HUES6 (cell line): ENCODE data around the gene MAST1.
"Not testable (repeated sequence)": the region's sequence is repeated elsewhere in the genome, so short reads cannot be mapped to it uniquely, and the experiment has no call there.

Source experiments
- H3K27ac ChIP-seq: 2 replicates; pipeline ENCODE4 v1.7.0; 2013; ENCODE audit warnings: low read depth, mild to moderate bottlenecking, low read length, inconsistent platforms
- H3K27me3 ChIP-seq: 2 replicates; pipeline ENCODE4 v1.6.1; 2013; ENCODE audit warnings: low read length; ENCODE audit not compliant: control insufficient read depth, insufficient read depth
- H3K36me3 ChIP-seq: 2 replicates; pipeline ENCODE4 v1.6.1; 2013; ENCODE audit warnings: low read length; ENCODE audit not compliant: control insufficient read depth, insufficient read depth
- H3K4me1 ChIP-seq: 2 replicates; pipeline ENCODE4 v1.6.1; 2013; ENCODE audit warnings: low read length; ENCODE audit not compliant: control insufficient read depth, insufficient read depth
- H3K4me3 ChIP-seq: 2 replicates; pipeline ENCODE4 v1.5.1; 2013; ENCODE audit warnings: low read depth, low read length
- H3K9ac ChIP-seq: one replicate; pipeline ENCODE4 v1.6.1; 2013; ENCODE audit warnings: mild to moderate bottlenecking, low read length
- H3K9me3 ChIP-seq: 2 replicates; pipeline ENCODE4 v1.6.1; 2013; ENCODE audit warnings: low read depth, low read length; ENCODE audit not compliant: control insufficient read depth, insufficient read depth

The MAST1 gene

DNA sequence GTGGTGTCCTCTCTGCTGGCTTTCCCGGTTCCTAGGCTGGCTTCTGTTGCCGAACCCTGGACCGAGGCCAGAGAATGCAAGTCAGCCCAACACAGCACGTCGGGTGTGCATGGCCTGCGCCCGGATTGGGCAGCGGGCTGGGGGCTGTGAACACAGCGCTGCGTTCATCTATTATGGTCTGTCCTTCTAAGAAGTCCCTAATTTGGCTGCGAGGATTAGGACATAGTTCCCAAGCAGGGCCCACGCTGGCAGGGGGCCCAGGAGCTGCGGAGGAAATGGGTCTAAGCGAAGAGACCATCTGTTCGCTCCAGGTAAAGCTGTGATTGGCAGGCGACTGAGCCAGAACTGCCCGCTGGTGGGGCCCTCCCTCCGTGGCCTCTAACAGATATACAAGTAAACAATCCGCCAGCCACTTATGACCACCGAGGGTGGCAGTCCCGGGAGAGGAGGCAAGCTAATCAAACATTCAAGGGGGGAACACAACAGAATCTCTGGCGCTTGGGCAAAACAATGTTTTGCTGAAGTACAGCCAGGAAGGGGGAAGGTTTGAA, 74.8 kb downstream of the MAST1 start:
- Histone ChIP-seq H3K27me3 (peaks cover 1% of the 10 kb centered on the region), H3K27ac (peak overlapping the region; percentile 39), H3K4me3 (peak overlapping the region; percentile 25), H3K9ac (peak overlapping the region; percentile 36), H3K36me3 (no peaks in the 10 kb centered on the region), H3K9me3 (no peaks in the 10 kb centered on the region), H3K4me1 (peaks cover 21% of the 10 kb centered on the region)

DNA sequence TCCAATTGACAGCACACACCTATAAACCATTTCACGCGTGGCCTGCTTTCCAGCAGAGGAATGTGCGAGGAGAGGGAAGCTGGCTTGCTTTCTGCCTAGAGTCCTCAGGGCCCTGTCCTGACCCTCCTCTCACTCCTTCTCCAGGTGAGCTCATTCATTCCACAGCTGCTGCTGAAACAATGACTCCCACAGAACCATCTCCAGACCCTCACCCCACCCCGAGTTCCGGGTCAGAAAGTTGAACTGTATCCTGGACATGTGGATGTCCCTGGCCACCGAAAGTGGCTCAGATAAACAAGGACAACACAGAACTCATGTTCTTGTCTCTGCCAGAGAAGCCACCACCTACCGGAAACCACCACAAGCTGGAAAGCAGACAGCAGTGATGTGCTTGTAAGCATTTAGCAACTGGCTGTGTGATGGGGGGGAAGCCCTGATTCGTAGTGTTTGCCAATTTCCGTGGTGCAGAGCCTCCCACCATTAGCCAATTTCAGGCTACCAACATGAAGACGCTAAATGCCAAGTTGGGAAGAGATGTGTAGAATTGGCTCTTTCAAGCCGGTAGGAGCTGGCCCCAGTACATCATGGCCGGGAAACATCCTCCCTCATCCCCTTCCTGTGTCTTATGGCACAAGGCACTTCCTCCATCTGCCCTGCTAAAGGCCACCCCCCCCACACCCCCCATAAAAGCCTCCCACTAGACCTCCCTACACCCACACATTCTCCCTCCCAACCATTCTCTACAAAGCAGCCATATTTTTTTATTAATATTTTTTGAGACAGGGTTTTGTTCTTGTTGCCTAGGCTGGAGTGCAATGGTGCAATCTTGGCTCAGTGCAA, 75.8 kb downstream of the MAST1 start:
- Histone ChIP-seq H3K9me3 (no peaks in the 10 kb centered on the region), H3K27ac (peak overlapping the region; percentile 39; the same call in 1 of the 2 replicates), H3K9ac (peak overlapping the region; percentile 16)

GRCh38 chr19:12915860-12916259, 77.5 kb downstream of the MAST1 start:
- H3K9ac ChIP-seq, result not testable (repeated sequence)

More for the DNA sequence above, 75.8 kb downstream of the MAST1 start:
- Histone ChIP-seq H3K4me1 (peaks cover 21% of the 10 kb centered on the region), H3K36me3 (no peaks in the 10 kb centered on the region), H3K27me3 (peaks cover 9% of the 10 kb centered on the region), H3K4me3 (no peak overlapping the region)

GRCh38 chr19:12918253-12918652, 79.9 kb downstream of the MAST1 start:
- H3K36me3 ChIP-seq, result peaks cover 10% of the 10 kb centered on the region
- H3K9ac ChIP-seq, result no peak overlapping the region
- no peak overlapping the region for H3K4me3 ChIP-seq
- H3K9me3 ChIP-seq, result no peaks in the 10 kb centered on the region
- H3K4me1 ChIP-seq, result peaks cover 10% of the 10 kb centered on the region
- H3K27ac ChIP-seq, result no peak overlapping the region
- peaks cover 9% of the 10 kb centered on the region for H3K27me3 ChIP-seq

More at GRCh38 chr19:12915860-12916259, 77.5 kb downstream of the MAST1 start:
- not testable (repeated sequence) for H3K27me3 ChIP-seq, H3K27ac ChIP-seq, H3K9me3 ChIP-seq, H3K36me3 ChIP-seq, H3K4me3 ChIP-seq
- H3K4me1 ChIP-seq, result peaks cover 21% of the 10 kb centered on the region

DNA sequence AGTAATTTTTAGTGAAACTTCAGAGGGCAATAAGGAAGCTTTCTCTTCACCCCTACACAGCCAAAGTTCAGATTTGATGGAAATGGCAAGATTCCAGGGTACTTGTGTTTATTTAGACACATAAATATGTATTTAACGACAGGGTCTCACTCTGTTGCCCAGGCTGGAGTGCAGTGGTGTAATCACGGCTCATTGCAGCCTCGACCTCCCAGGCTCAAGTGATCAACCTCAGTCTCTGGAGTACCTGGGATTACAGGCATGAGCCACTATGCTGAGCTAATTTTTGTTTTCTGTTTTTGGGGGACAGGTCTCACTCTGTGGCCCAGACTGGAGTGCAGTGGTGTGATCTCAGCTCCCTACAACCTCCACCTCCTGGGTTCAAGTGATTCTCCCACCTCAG, 82.7 kb downstream of the MAST1 start:
- Histone ChIP-seq H3K9me3 (no peaks in the 10 kb centered on the region), H3K4me3 (no peak overlapping the region), H3K36me3 (peaks cover 34% of the 10 kb centered on the region), H3K9ac (no peak overlapping the region), H3K4me1 (no peaks in the 10 kb centered on the region), H3K27ac (no peak overlapping the region), H3K27me3 (peaks cover 9% of the 10 kb centered on the region)

DNA sequence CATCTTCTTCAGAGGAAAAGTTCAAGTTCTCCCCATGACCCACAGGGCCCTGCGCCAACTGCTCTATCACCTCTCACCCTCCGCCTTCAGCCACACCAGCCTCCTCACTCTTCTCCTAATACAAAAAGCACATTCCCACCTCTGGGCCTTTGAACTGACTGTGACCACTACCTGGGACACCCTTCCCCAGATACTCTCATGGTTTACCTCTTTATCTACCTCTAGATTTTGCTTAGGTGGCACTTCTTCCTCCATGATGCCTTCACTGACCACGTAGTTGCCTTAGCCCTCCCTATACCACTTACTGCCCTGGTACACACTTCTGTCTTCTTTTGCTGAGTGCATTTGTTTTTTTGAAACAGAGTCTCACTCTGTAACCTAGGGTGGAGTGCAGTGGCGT, 84.6 kb downstream of the MAST1 start:
- H3K9me3 ChIP-seq, result no peaks in the 10 kb centered on the region
- H3K4me3 ChIP-seq, result no peak overlapping the region
- no peak overlapping the region for H3K27ac ChIP-seq
- peaks cover 49% of the 10 kb centered on the region for H3K36me3 ChIP-seq
- peaks cover 9% of the 10 kb centered on the region for H3K27me3 ChIP-seq
- H3K9ac ChIP-seq, result no peak overlapping the region
- H3K4me1 ChIP-seq, result no peaks in the 10 kb centered on the region
